HG03196 (cell line): ENCODE results near the gene HSPB2.
"Not testable (repeated sequence)": the region's sequence is repeated elsewhere in the genome, so short reads cannot be mapped to it uniquely, and the experiment has no call there.

Source experiments
- ATAC-seq: cut with Tn5 transposase; IDR thresholded peaks from one replicate; pipeline ENCODE4 v1.9.1; 2021; ENCODE audit not compliant: unreplicated experiment

Gene HSPB2

DNA sequence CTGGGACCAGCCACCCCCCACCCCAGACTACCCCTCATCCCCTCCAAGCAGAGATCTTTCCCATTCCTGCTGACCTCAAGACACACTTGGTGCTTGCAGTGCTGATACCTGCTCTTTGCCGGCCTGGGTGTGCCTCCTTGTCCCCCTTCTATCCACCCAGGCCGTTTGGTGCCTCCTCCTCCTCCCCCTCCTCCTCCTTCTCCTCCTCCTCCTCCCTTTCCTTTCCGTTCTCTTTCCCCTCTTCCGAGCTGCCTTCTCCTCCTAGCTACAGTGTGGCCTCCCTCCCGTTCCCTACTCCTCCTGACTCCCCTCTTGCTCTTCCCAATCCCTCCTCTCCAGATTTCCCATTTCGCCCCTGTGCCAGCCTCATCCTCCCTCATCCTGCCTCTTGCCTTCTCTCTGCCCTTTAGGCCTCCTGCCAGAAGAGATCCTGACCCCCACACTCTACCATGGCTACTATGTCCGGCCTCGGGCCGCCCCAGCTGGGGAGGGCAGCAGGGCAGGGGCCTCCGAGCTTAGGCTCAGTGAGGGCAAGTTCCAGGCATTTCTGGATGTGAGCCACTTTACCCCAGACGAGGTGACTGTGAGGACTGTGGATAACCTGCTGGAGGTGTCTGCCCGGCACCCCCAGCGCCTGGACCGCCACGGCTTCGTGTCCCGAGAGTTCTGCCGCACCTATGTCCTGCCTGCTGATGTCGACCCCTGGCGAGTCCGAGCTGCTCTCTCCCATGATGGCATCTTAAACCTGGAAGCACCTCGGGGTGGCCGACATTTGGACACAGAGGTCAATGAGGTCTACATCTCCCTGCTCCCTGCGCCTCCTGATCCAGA, 712 bp downstream of the HSPB2 start:
- no peak for ATAC-seq

DNA sequence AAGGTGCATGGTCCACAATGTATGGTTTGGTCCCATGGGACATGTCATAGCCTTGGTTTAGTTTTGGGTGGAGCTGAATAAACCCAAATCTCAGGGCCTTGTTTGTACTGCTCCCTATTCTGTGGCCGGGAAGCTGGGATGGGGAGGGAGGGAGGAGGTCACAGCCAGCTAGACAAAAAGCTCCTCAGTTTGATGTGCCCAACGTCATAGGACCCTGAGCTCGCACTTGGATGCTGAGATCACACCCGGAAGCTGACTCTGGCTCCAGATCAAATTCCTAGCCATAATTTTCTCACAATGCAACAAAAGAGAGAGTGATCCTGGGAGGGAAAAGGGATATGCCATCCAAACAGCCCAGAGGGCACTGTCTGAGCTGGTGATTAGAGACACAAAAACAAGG, 1.5 kb downstream of the HSPB2 start:
- no peak for ATAC-seq

DNA sequence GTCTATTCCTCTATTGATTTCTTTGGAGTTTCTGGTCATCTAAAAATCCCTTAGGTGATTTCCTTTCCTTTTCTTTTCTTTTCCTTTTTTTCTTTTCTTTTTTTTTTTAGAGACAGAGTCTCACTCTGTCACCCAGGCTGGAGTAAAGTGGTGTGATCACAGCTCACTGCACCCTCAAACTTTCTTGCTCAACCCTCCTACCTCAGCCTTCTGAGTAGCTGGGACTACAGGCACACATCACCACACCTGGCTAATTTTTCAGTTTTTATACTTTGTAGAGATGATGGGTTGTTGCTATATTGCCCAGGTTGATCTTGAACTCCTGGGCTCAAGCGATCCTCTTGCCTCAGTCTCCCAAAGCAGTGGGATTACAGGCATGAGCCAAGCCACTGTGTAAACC, 4.2 kb downstream of the HSPB2 start:
- ATAC-seq = no peak

DNA sequence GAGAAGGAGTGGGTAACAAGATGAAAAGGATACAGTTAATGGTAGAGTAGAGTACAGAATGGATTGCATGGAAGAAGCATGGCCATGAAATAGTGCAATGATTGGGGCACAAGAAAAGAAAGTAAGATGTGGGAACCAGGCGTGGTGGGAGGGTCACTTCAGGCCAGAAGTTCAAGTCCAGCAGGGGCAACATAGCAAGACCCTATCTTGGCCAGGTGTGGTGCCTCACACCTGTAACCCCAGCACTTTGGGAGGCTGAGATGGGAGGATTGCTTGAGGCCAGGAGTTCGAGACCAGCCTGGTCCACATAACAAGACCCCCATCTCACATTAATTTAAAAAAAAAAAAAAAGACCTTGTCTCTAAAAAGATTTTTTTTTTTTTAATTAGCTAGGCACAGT, 4.8 kb downstream of the HSPB2 start:
- no peak for ATAC-seq

DNA sequence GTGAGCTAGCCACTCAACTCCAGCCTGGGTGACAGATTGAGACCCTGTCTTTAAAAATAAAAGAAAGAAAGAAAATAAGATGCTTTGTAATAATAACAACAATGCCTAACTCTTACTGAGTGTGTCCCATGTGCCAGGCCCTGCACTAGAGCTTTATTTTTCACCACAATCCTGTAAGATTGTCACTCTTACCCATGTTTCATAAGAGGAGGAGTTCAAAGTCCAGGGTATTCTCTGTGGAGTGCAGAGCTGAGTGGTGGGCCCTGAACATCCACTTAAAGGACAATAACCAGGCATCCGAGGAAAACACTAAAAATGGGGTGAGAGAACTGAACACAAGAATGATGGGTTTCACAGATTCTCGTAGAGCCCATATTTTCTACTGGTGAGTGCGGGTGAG, 5.3 kb downstream of the HSPB2 start:
- no peak for ATAC-seq

DNA sequence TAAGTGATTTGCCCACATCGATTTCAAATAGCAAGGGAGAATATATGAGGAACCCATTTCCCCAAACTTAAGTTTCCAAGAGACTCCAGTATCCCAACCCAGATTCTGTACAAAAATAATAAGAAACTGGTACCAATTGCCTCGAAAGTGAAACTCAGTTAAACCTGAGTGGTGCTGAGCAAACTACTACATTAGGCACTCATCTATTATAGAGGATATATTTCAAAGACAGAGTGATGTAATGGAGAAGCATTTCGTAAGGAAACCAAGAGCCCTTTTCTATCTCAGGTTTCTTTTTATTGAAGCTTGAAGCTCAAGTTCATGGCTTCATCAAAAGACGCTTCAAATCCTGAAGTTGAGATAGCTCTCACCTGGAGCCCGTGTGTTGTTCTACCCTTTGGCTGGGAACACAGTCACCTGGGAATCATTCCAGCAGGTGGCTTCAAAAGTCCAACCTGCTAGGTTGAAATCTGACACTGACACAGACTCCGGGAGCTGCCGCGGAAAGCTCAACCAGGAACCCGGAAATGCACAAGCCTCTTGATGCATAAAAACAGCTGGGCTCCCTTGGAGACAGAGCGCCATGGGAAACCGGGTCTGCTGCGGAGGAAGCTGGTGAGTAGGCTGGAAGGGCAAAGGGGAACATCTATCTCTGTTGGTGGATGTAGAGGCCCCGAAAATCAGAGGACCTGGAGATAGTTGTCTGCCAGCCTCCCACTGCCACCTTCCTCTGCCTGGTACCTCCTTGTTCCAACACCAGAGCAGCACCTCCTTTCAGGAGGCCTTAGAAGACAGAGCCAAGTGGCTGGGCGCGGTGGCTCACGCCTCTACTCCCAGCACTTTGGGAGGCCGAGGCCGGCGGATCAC, 6.1 kb downstream of the HSPB2 start, which contains the start of gene C11orf52:
C11orf52 (plus strand) TSS at position 524 of the 867 bp plus-strand sequence; CDS start at position 584, 60 bp downstream.
- ATAC-seq = no peak

DNA sequence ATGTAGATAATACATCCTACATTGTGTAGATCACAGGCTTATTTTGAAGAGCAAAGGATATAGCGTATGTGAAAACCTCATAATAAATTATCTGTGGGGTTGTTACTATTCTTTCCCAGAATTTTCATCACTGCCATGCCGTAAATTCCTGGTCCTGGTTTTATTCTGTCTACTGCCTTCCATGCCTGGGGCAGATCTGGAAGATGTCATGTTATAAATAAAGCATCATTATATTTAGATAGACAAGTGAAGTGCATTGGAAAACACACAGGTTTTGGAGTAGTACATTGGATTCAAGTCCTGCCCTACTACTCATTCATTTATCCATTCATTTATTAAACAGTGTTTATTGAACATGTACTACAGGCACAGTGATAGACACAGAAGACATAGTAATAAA, 8.4 kb downstream of the HSPB2 start:
- no peak for ATAC-seq

DNA sequence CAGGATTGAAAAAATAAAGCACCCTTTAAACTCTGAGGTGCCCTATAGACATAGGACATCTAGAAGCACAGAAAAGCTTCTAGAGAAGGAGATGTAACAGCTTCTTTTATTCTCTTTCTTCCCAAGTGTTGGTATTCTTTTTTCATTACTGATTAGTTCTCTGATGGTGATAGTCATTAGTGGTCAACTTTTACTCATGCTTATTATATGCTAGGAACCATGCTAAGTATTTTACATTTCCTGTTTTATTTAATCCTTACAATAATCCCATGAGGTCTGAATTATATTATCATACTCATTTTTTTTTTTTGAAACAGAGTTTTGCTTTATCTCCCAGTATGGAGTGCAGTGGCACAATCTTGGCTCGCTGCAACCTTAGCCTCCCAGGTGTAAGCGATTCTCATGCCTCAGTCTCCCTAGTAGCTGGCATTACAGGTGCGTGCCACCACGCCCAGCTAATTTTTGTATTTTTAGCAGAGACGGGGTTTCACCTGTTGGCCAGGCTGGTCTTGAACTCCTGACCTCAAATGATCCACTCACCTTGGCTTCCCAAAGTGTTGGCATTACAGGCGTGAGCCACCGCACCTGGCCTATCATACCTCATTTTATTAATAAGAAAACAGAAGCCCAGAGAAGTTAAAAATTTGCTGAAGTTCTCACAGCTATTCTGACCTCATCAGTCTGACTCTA, 9.2 kb downstream of the HSPB2 start:
- no peak for ATAC-seq

DNA sequence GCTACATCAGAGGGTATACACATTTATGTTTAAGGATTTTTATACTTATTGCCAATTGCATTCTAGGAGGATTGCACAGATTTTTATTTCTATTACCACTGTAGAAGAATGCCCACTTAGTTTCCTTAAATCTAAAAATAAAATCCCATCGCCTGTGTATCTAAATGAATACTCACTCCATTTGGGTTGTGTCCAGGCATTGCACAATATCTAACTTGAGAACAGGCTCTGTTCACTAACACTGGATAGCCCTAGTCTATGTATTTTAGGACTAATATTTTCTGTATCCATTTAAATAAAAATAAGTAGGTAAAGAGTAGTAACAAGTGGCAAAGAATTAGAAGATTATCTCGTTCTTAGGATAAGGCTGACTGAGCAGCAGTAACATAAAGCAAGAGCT, 10.3 kb downstream of the HSPB2 start:
- no peak for ATAC-seq

DNA sequence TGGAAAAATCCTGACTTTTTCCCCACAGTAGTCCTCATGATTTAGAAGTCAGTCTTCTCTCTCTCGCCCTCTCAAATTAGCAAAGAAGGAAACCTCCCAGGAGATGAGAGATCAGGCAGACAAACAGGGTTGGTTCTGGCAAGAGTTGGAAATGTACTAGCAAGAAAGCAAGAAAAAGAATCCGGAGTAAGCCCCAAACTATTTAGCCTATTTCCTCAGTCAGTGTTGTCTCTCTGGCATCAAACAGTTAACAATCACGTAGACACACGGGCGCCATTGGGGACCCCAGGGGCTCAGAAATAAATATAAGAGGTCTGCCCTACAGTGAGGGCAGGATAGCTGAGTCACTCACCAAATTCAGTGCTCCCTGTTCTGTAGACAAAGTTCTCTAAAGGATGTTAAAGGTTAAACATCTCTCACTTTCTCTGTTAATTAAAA, 10.8 kb downstream of the HSPB2 start:
- no peak for ATAC-seq

DNA sequence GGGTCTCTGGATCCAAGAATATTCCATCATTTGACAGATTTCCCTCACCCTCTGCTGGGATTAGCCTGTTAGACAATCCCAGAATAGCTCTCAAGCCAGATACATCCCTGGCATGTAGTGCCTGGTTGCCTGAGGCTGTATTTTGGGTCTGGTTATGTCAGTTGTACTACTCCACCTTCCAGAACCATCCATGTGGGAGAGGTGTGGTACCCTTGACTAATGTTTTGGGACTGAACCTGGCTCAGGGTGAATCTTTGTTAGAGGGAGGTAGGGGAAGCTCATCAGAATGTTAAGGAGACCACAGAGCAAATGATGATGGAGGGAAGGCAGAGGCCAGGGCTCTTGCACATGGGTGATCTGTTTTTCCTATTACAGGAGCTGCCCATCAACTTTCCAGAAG, 11.4 kb downstream of the HSPB2 start:
- ATAC-seq = no peak

DNA sequence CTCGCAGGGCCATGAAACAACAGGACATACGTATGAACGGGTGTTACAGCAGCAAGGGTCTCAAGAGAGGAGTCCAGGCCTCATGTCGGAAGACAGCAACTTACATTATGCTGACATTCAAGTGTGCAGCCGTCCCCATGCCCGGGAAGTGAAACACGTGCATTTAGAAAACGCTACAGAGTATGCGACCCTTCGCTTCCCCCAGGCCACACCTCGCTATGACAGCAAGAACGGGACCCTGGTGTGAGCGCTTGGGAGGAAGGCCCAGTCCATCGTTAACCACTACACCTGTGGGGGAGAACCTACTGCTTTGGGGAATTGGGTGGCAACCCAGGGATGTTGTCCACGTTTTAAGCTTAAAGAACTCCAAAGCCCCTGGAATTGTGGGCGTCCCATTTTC, 13.4 kb downstream of the HSPB2 start:
- ATAC-seq = no peak

DNA sequence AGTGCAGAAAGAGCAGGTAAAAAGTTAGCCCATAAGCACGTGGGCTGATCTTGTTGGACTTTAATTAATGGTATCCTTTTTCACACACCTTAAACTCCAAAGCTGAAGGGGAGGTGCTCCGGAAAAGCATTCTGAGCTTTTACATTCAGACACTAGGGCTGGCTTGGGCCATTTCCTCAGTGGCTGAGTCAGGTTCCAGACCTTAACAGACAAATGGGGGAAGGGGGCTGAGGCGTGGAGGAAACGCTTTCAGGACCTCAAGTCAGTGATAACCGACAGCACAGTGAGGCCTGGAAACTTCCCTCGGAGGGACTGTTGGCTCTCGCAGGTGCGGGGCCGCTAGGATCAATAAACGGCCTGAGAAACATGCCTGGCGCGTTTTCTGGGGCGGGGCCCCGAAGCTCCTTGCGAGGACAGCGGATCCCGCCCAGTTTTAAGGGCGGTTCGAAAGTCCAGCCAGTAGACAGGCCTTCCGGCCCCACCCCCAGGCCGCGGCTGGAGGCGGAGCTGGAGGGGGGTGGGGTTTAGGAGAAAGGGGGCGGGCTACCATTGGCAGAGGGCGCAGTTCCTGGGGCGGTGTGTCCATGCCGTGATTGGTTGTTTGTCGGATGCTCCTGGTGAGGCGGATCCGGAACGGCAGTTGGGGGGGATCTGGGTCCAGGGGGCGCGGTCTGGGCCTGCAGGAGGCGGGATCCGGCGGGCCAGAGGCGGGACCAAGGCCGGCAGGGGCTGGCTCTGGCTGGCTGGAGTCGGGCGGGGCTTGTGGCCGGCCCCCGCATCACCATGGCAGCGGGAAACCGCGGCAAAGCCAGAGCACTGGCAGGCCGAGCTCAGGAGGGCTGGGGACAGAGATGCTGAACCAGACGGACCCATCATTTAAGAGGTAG, 14.2 kb downstream of the HSPB2 start:
- peak; percentile 93 for ATAC-seq

DNA sequence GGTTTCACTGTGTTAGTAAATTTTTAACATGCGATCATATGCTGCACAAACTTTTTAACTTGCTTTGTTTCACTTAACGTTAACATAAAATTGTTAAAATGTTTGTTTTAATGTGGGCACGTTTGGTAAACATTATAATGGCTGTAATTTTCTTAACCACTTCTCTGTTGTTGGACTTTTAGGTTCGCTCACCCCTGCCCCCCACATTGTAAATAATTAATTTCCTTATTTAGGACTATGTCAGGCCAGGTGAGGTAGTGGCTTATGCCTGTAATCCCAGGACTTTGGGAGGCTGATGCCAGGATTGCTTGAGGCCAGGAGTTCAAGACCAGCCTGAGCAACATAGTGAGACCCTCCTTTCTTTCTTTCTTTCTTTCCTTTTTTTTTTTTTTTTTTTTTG, 17.9 kb downstream of the HSPB2 start:
- ATAC-seq = no peak

DNA sequence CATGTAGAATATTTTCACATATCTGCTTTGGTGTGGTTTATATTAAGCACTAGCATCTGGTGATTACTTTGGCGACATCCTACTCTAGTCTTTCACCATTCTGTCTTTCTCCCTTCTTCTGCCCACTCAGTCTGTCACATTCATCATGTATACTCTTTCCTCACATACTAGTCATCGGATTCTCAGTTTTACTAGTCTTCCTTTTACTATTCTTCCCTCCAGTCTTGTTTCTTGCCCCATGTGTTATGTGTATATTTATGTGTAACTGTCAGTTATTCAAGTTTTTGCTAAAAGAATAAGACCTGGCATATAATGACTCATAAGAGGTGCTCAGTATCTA, 20.0 kb downstream of the HSPB2 start:
- ATAC-seq = no peak

DNA sequence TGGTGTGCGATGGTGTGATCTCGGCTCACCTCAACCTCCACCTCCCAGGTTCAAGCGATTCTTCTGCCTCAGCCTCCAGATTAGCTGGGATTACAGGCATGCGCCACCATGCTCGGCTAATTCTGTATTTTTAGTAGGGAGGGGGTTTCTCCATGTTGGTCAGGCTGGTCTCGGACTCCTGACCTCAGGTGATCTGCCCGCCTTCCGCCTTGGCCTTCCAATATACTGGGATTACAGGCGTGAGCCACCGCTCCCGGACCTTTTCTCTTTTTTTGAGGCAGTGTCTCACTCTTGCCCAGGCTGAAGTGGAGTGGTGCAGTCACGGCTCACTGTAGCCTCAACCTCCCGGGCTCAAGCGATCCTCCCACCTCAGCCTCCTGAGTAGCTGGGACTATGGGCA, 20.6 kb downstream of the HSPB2 start:
- not testable (repeated sequence) for ATAC-seq

DNA sequence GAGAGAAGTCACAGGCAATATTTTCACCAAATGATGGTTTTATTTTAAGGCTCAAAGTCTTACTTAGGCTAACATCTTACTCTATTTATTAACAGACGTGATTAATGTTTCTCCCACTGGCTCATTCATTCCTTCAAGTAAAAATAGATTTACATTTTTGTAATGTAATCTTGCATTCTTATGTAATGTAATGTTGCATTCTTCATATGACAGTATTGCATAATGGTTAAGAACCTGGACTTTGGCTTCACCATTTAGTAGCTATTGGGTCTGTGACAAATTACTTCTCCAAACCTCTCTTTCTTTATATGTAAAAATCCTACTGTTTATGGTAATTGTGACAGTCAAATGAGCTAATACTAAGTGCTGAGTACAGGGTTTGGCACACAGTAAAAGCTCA, 21.3 kb downstream of the HSPB2 start:
- no peak for ATAC-seq

DNA sequence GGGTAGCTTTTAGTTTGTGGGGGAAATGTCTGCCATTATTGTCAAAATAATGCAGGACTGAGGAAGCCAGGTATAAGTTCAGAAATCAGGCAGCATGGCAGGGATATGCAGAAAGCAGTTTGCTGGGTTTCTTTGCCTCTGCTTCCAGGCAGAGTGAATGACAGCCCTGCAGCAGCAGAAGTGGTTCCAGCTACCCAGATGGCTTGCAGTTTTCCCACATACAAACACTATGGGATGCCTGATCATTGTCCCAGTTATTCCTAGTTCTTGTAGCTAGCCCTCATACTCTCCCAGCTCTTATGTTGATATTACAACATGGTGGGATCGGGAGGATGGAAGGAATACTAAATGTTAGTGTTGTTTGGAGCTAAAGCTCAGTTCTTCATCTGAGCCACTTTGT, 21.8 kb downstream of the HSPB2 start:
- ATAC-seq = no peak

DNA sequence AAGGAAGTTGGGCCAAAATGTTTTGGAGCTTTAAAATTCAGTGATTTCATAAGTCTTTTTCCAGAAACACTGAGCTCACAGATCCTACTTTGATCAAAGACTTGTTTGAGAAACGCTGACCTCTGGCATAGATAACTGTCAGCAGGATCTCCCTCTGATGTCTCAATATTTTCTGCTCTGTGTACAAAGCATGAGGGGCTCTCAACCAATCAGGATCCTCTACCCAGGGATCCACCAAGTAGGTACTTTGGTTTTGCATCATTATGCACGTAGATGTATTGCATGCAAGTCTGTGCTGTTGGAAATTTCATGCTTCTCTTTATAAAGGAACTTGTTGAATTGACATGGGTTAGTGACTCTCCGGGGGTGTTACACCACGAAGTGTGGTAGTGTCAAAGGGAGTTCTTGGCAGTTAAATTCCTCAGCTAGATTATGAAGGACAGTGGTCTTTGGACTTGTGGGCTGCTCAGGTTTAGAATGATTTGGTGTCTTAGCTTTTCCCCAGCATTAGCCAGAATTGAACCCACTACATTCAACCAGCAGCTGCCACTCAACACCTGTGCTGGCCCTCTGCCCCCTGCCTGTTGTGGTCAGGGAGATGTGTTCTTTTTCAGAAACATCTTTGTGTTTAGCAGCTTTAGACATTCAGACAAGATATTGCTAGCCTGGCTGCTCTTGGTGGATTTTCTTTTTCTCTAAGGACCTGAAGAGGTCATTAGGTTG, 22.9 kb downstream of the HSPB2 start:
- ATAC-seq = no peak

DNA sequence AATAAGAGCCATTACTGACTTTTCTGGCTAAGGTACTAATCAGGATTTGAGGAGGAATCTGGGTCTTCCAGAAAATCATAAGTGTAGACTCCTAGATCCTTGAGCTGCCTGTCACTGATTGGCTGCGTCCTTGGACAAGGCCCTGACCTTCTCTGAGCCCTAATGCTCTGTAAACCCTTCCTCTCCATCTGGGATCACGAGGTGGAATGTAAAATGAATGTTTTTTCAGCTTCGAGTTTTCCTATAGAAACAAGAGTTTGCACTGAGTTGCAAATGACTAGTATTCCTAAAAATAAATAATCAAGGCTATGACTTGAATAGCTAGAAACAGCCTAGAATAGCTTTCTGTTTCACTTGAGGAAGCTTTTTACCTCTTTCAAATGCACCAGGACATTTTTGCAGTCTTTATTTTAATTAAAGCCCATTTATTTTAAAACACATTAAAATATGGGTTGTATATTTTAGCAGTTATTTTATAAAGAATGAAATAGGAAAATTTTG, 23.6 kb downstream of the HSPB2 start:
- no peak for ATAC-seq
